Keratinocyte (primary cell): ENCODE results near the gene PATE4. TPM values are rescaled to one million over a fixed set of nuclear protein-coding genes. Genes with fewer than 3 reads are reported as not detected.

ENCODE experiments used
- DNase-seq: peaks from one replicate; pipeline ENCODE4 v3.0.0-alpha.2; 2011; ENCODE audit warnings: low read depth, missing footprints, low spot score
- FAIRE-seq: peaks from 2 replicates; lab custom pipeline; 2011; peaks lifted over from hg19 to GRCh38; lab: Jason Lieb, UNC
- H2AFZ ChIP-seq: 2 replicates; pipeline ENCODE4 v1.6.0; 2012; ENCODE audit warnings: low read length, control low read depth, inconsistent platforms; ENCODE audit not compliant: control insufficient read depth
- H3K27ac ChIP-seq: 2 replicates; pipeline ENCODE4 v1.5.1; 2011; ENCODE audit warnings: low read length; ENCODE audit not compliant: control insufficient read depth, insufficient read depth
- H3K27me3 ChIP-seq: 3 replicates; pipeline ENCODE4 v1.6.0; 2011; ENCODE audit warnings: low read length; ENCODE audit not compliant: control insufficient read depth, insufficient read depth; ENCODE audit errors: extremely low read depth
- H3K36me3 ChIP-seq, 2 experiments: 2 replicates in 1 of 2; 3 replicates in 1 of 2; pipeline ENCODE4 v1.5.1; 2011; ENCODE audit warnings: low read length in 2 of 2, mild to moderate bottlenecking in 1 of 2; ENCODE audit not compliant: control insufficient read depth in 2 of 2, insufficient read depth in 2 of 2; ENCODE audit errors: extremely low read depth in 1 of 2
- H3K4me1 ChIP-seq: 3 replicates; pipeline ENCODE4 v1.5.1; 2011; ENCODE audit warnings: low read length; ENCODE audit not compliant: control insufficient read depth, insufficient read depth; ENCODE audit errors: extremely low read depth
- H3K4me2 ChIP-seq: 3 replicates; pipeline ENCODE4 v1.6.0; 2011; ENCODE audit warnings: low read depth, low read length; ENCODE audit not compliant: control insufficient read depth, insufficient read depth; ENCODE audit errors: extremely low read depth
- H3K4me3 ChIP-seq, 3 experiments: fragments of 200-600 bp in 1 of 3; sonication (generic) in 1 of 3; 2 replicates in 2 of 3; 3 replicates in 1 of 3; pipeline ENCODE4 v1.5.1; 2011 to 2016; ENCODE audit warnings: low read length in 3 of 3, mild to moderate bottlenecking in 3 of 3, control low read depth in 2 of 3, inconsistent platforms in 1 of 3, low read depth in 1 of 3, mixed read lengths in 1 of 3, mixed run types in 1 of 3, moderate library complexity in 1 of 3; ENCODE audit not compliant: control insufficient read depth in 2 of 3, insufficient read depth in 2 of 3; ENCODE audit errors: extremely low read depth in 1 of 3
- H3K79me2 ChIP-seq: 2 replicates; pipeline ENCODE4 v1.6.0; 2012; ENCODE audit warnings: low read length; ENCODE audit not compliant: control insufficient read depth, insufficient read depth
- H3K9ac ChIP-seq: 3 replicates; pipeline ENCODE4 v1.6.0; 2011; ENCODE audit warnings: low read length; ENCODE audit not compliant: control insufficient read depth, insufficient read depth; ENCODE audit errors: extremely low read depth
- H3K9me1 ChIP-seq: 3 replicates; pipeline ENCODE4 v1.6.0; 2011; ENCODE audit warnings: low read length; ENCODE audit not compliant: control insufficient read depth, insufficient read depth; ENCODE audit errors: extremely low read depth
- H3K9me3 ChIP-seq: 2 replicates; pipeline ENCODE4 v1.5.1; 2012; ENCODE audit warnings: low read depth, low read length; ENCODE audit not compliant: control insufficient read depth
- H4K20me1 ChIP-seq: 3 replicates; pipeline ENCODE4 v1.6.0; 2011; ENCODE audit warnings: low read length; ENCODE audit not compliant: control insufficient read depth, insufficient read depth; ENCODE audit errors: extremely low read depth
- CTCF ChIP-seq, 3 experiments: IDR thresholded peaks in 1 of 3; conservative IDR thresholded peaks in 1 of 3; optimal IDR thresholded peaks in 1 of 3; 2 replicates in 2 of 3; 3 replicates in 1 of 3; pipeline versions ENCODE3 to v1.5.1; 2011; ENCODE audit warnings: low read length in 3 of 3, mild to moderate bottlenecking in 3 of 3, moderate library complexity in 2 of 3, control low read depth in 1 of 3, inconsistent platforms in 1 of 3; ENCODE audit not compliant: insufficient read depth in 2 of 3; ENCODE audit errors: extremely low read depth in 1 of 3
- EZH2 ChIP-seq: IDR thresholded peaks from one replicate; pipeline ENCODE4 v1.6.1; 2012; ENCODE audit warnings: inconsistent platforms, mild to moderate bottlenecking, low read length, moderate library complexity
- dilution Hi-C: fragments of 300-500 bp; cut with MboI; formaldehyde crosslinking; loops from one replicate; pipeline ENCODE4 v1.7.0; 2020; ENCODE audit warnings: low sequenced_read_pairs; ENCODE audit not compliant: extremely low pct_ligation_motif_present
- polyA plus RNA-seq, 5 experiments: library from polyadenylated mRNA; depleted of rRNA in 3 of 5; stranded (reverse) in 3 of 5; stranded (forward) in 1 of 5; unstranded in 1 of 5; fragments of >200 nt; gene quantifications; 1 replicate in 1 of 5; 2 replicates in 3 of 5; 3 replicates in 1 of 5; pipeline versions ENCODE4 v1.2.1 to v1.2.3, GENCODE V29; 2011 to 2012; ENCODE audit warnings: missing spikeins in 2 of 5, low read depth in 1 of 5, low replicate concordance in 1 of 5

The PATE4 gene
- polyA plus RNA-seq, 1 donor (not counting 4 experiments of a cell fraction or from before 2014, with no cell fraction given): not detected

- H3K27ac ChIP-seq: no peak overlapping the region
- H3K36me3 ChIP-seq: no peaks in the 10 kb centered on the region
- H3K9me3 ChIP-seq: no peaks in the 10 kb centered on the region
- no peaks in the 10 kb centered on the region for H3K4me1 ChIP-seq
- H3K9me1 ChIP-seq: no peaks in the 10 kb centered on the region
- dilution Hi-C loops: no loop called here
- H3K27me3 ChIP-seq: no peaks in the 10 kb centered on the region
- DNase-seq: no peak
- no peaks in the 10 kb centered on the region for H3K79me2 ChIP-seq
- H2AFZ ChIP-seq: no peak overlapping the region
- H3K4me3 ChIP-seq: no peak overlapping the region
- FAIRE-seq: no peak
- TF ChIP-seq EZH2 (no peak), CTCF (optimal IDR thresholded peaks at IDR 0.05 in 1 of 3, IDR thresholded peaks at IDR 0.05 in 1 of 3, conservative IDR thresholded peaks at IDR 0.05 in 1 of 3; ENCODE audit: extremely low read depth in 1 of 3, insufficient read depth in 2 of 3, low read length in 3 of 3) (no peak)
- H3K9ac ChIP-seq: no peak overlapping the region
- no peak overlapping the region for H3K4me2 ChIP-seq
- no peaks in the 10 kb centered on the region for H4K20me1 ChIP-seq
Observed at GRCh38 chr11:125797641-125798040, 35.5 kb upstream of the PATE4 start.

- no peak overlapping the region for H3K4me3 ChIP-seq
- H3K27me3 ChIP-seq: no peaks in the 10 kb centered on the region
- no peaks in the 10 kb centered on the region for H4K20me1 ChIP-seq
- no peak overlapping the region for H3K9ac ChIP-seq
- TF ChIP-seq CTCF (optimal IDR thresholded peaks at IDR 0.05 in 1 of 3, IDR thresholded peaks at IDR 0.05 in 1 of 3, conservative IDR thresholded peaks at IDR 0.05 in 1 of 3; ENCODE audit: extremely low read depth in 1 of 3, insufficient read depth in 2 of 3, low read length in 3 of 3): no peak
- TF ChIP-seq EZH2: no peak
- no peak overlapping the region for H2AFZ ChIP-seq
- H3K9me3 ChIP-seq: no peaks in the 10 kb centered on the region
- no peaks in the 10 kb centered on the region for H3K36me3 ChIP-seq
- DNase-seq (no peak), FAIRE-seq (no peak)
- no peak overlapping the region for H3K27ac ChIP-seq
- dilution Hi-C loops: no loop called here
- H3K9me1 ChIP-seq: no peaks in the 10 kb centered on the region
- H3K4me1 ChIP-seq: no peaks in the 10 kb centered on the region
- H3K79me2 ChIP-seq: no peaks in the 10 kb centered on the region
- no peak overlapping the region for H3K4me2 ChIP-seq
Observed at GRCh38 chr11:125799808-125800207, 33.3 kb upstream of the PATE4 start.
